CD1c-positive myeloid dendritic cell (primary cell): ENCODE data around the gene ZNF408.

Experiments used
- DNase-seq: peaks from one replicate; pipeline ENCODE4 v3.0.0-alpha.2; 2016; ENCODE audit errors: extremely low spot score

The ZNF408 gene

GRCh38 chr11:46676436-46677158, 24.2 kb upstream of the ZNF408 start:
- DNase-seq = peak; percentile 46

DNA sequence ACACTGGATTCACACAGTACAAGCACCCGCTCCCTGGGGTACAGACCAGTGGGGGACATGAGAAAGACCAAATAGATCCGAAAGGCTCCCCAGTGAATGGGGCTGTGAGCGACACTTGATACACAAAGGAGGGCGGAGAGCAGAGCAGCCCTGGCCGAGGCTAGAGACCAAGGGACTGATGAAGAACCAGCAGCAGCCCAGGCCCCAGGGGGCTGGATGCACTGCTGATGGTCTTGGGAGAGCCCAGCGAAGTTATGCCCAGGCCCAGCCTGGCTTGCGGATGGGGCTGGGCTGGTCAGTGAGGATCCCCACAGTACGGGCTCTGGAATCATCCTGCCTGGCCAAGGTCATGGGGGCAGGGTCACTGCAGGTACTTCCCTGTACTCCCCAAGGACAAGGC, 23.7 kb upstream of the ZNF408 start:
- no peak for DNase-seq

DNA sequence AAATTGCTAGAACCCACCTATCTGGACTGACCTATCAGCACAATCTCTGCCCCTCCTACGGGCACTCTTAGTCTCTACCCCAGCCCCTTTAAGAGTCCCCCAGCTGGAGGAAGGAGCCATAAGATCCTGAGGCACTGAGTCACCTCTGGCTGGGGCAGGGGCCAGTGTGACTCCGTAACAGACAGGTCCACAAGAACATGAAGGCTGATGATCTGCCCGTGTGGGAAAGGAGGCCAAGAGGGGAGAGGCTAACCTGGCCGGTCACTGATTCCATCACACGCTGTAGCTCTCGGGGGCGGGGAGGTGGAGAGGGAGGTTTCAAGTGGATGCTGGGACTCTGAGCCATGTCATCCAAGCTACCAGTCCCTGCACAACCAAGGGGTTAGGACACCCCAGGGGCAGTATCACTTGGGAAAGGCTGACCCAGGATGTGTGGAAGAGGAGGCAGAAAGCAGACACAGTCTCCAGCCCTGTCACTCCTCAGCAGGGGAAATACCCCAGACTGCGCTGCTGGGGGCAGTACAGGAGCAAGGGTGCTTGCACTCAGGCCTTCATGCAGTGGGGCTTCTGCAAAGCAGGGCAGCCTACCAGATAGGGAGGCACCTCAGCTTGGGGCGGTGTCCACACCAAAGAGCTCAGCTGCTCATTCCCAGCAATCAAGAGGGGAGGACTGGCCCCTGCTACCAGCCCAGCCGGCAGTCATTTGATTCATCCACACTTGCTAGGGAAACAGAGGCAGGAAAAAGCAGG, 22.7 kb upstream of the ZNF408 start:
- no peak for DNase-seq

DNA sequence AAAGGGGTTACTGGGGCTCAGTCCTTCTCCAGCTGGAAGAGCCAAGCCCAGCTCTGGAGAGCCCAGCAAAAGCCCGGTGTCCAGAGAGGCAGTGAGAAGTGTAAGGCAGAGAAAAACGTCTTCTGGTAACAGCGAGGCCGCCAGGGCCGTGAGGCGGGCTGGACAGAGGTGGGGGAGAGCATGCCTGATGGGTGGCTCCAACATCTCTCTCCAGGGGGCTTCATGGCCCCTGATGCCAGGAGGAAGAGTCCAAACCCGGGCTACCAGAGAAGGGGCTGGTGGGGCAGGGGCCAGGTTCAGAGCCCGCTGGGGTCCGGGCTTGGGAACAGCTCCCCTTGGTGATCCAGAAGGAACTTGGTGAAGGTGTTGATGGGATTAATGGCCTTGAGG, 22.1 kb upstream of the ZNF408 start:
- DNase-seq = no peak

DNA sequence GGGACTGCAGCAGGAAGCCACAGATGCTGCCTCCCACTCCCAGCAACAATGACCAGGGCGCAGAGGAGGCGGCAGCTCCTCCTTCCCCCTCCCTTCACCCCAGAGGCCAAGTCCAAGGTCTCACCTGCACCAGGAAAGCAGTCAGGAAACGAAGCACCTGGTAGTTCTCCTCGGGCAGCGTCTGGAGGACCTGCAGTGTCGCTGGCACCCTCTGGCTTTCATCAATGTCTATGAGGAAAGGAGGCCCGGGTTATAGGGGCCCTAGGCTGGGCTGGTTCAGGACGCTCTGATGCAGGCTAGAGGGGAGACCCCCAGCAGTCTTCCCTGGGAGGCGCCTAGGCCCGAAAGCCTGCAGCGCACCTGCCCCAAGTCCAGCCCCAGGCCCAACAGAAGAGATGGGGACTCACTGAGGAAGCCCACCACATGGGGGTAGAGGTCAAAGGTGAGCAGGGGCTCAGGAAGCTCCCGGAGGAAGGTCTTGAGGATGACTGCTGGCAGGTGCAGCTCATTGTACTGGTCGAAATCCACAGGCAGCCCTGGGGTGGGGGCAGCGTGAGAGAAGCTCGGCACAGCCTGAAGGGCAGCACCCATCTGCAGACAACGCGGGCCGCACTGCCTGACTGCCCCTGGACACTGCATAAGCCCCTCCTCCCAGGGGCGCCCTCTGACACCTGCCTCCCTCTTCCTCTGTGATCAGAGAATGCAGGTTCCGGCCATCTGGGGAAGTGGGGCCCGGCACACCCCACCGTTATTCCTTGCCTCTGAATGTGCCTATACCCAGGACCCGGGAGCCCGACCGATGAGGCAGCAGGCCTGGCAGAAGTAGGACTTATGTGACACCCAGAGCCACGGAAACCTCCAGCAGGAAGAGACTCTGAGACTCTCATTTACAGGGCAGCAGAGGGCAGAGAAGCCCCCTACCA, 21.3 kb upstream of the ZNF408 start:
- DNase-seq = no peak

GRCh38 chr11:46680164-46680760, 20.6 kb upstream of the ZNF408 start:
- DNase-seq = no peak

- DNase-seq = no peak
These were observed 20.0 kb upstream of the ZNF408 start for GRCh38 chr11:46680815-46681214.

- no peak for DNase-seq
These were observed 19.0 kb upstream of the ZNF408 start for GRCh38 chr11:46681814-46682213.

DNA sequence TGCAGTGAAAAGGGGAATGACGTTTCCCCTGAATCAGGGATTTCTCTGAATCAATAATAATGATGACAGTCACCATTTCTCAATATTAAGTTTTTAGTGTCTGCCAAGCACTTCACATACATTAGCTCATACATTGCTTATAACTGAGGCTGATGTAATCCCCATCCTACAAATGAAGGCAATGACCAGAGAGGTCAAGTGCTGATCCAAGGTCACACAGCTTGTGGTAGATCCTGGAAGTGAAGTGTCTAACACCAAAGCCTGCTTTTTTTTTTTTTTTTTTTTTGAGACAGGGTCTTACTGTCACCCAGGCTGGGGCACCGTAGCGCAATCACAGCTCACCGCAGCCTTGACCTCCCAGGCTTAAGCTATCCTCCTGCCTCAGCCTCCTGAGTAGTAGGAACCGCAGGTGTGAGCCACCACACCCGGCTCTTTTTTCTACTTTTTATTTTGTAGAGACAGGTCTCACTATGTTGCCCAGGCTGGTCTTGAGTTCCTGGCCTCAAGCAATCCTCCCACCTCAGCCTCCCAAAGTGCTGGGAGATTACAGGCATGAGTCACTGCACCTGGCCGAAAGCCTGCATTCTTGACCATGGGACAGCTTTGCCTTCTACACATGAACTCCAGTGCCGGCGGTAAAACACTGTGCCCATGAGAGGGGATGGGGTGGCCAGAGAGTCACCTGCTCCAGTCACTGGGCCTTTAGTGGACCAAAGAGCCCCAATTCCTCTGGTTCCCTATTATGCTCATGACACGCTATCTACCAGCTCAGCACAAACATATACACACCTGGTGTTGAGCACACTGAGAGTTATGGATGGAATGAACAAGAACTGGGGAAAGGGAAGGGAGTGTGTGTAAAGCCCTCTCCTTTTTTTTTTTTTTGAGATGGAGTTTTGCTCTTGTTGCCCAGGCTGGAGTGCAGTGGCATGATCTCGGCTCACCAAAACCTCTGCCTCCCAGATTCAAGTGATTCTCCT, 17.8 kb upstream of the ZNF408 start:
- no peak for DNase-seq

DNA sequence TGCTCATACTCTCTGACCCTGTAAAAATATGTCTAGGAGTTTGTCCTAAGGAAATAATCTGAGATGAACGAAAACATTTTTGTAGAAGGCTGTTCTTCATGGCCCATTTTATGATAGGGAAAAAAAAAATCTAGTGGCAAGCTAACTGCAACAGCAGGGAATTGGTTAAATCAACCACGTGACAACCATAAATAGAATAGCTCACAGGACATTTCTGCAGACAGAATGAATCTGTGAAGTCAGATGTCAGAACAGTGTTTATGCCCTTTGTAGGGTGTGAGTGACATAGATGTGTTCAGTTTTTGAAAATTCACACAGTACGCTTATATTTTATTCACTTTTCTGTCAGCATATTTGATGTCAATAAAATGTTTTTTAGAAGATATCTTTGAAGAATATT, 16.5 kb upstream of the ZNF408 start:
- no peak for DNase-seq

GRCh38 chr11:46686886-46687795, 13.7 kb upstream of the ZNF408 start:
- DNase-seq = no peak

DNA sequence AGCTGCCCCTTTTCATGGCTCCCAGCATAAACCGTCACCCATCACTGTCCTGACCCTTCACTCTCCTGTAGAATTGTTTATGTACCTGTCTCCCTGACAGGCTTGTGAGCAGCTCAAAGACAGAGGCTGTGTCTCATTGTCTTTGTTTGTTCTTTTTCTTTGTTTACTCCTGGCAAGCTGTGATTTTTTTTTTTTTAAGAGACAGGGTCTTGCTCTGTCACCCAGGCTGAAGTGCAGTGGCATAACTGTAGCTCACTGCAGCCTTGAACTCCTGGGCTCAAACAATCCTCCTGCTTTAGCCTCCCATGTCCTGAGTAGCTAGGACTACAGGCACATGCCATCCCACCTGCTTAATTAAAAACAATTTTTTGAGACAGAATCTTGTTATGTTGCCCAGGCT, 10.1 kb upstream of the ZNF408 start:
- no peak for DNase-seq

DNA sequence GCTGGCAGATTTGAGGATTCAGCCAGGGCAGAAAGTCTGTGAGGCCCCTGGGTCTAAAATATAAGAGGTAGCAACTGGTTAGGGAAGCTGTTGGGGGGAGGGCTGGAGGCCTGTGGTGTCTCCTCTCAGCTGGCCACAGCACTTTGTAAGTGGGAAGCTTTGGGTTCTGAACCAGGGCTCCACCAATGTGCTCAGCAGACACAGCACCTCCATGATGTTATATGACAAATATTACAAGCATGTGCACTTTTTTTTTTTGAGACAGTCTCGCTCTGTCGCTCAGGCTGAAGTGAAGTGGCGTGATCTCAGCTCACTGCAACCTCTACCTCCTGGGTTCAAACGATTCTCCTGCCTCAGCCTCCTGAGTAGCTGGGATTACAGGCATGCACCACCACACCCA, 8.4 kb upstream of the ZNF408 start:
- DNase-seq = no peak

GRCh38 chr11:46693597-46694012, 7.2 kb upstream of the ZNF408 start:
- no peak for DNase-seq

DNA sequence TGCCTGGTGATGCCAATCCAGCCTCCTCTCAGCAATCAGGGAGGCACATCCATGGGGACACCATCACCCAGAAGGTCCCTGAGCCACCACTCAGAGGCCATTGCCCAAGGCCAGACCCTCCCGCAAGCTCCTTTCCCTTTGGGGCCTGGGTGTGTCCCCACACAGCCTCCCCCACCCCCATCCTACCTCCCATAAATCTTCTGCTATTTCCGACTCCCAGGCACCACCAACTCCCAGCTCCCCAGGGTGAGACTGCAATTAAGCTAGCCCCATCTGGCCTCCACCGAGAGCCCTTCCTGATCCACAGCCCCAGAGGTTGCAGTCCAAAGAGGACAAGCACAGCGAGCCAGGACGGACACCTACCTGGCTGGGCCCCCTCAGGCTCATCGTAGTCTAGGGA, 6.8 kb upstream of the ZNF408 start:
- DNase-seq = no peak

GRCh38 chr11:46694607-46695006, 6.2 kb upstream of the ZNF408 start:
- DNase-seq = no peak

DNA sequence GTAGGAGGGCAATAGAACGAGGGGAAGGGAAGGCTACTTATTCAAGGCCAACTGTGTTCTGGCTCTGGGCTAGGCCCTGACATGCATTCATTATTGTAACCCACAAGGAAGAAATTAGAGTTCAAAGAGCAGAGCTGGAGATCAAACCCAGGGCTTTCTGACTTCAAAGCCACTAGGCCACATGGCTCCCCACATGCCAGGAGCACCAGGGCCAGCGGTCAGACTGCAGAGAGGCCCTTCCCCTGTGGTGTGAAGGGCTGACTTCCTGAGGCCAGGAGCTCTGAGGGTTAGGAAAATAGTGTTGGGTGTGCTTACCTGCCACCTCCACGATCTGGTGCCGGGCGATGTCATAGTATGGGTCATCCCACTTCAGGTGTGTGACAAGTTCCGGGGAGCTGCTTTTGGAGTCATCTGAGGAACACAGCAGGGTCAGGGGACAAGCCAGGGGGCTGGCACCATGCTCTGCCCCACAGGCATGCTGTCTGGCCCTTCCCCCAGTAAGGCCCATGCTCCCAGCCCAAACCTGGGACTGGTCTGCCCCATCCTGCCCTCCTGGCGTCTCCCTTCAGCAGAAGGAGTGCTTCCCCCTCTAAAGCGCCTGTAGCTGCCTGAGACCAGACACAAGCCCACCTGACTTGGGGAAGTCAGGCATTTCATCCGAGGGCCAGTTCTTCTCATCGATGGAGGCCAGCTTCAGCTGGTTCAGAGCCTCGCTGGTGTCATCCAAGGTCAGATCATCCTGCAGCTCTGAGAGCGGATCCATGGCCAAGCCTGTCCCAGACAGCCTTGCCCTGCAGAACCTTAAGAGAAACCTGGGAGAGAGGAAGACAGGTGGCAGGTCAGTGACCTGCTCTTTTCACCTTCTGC, 5.3 kb upstream of the ZNF408 start:
- DNase-seq = no peak

GRCh38 chr11:46696212-46696558, 4.6 kb upstream of the ZNF408 start:
- DNase-seq = no peak

DNA sequence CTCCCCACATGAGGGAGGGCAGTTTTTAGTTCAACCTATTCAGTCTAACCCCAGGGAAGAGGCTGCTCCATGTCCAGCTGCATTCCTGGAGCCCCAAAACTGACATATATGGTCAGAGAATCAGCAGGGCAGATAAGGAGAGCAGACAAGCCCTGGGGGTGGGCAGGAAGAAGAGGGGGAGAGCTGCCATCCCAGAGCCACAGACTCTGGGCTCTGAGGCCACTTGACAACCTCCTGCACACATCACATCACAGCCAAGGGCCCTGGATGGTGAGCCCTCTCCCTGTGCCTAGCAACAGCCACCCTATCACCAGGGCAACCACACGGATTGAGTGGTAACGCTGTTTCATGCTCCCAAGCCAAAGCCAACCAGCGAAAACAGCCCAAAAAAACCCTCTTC, 3.5 kb upstream of the ZNF408 start:
- no peak for DNase-seq
